Smooth muscle cell (in vitro differentiated cells): ENCODE results near the gene NQO2. TPM values are rescaled to one million over a fixed set of nuclear protein-coding genes. Genes with fewer than 3 reads are reported as not detected.
A peak's percentile ranks its signal among the peaks of the same experiment; 100 is the strongest.

Experiments
- DNase-seq: peaks from one replicate; lab custom pipeline; 2025; ENCODE audit not compliant: unreplicated experiment; lab: John Stamatoyannopoulos, UW
- H2AFZ ChIP-seq: fragments of 200-600 bp; sonication (generic); 2 replicates; pipeline ENCODE4 v1.6.0; 2016; ENCODE audit warnings: antibody characterized with exemption, low read depth, mild to moderate bottlenecking
- H3F3A ChIP-seq: fragments of 200-600 bp; sonication (generic); 2 replicates; pipeline ENCODE4 v1.6.0; 2017; ENCODE audit warnings: antibody characterized with exemption, low read depth
- H3K27ac ChIP-seq: fragments of 200-600 bp; sonication (generic); 2 replicates; pipeline ENCODE4 v1.5.1; 2016; ENCODE audit warnings: low read depth, mild to moderate bottlenecking
- H3K27me3 ChIP-seq: fragments of 200-600 bp; sonication (generic); 2 replicates; pipeline ENCODE4 v1.6.1; 2016; ENCODE audit warnings: low read depth, mild to moderate bottlenecking
- H3K36me3 ChIP-seq: fragments of 200-600 bp; sonication (generic); 2 replicates; pipeline ENCODE4 v1.5.1; 2016; ENCODE audit warnings: low read depth
- H3K4me1 ChIP-seq: fragments of 200-600 bp; sonication (generic); 2 replicates; pipeline ENCODE4 v1.5.1; 2016; ENCODE audit warnings: low read depth
- H3K4me2 ChIP-seq: fragments of 200-600 bp; sonication (generic); 2 replicates; pipeline ENCODE4 v1.6.0; 2016; ENCODE audit warnings: mild to moderate bottlenecking
- H3K4me3 ChIP-seq: fragments of 200-600 bp; sonication (generic); 2 replicates; pipeline ENCODE4 v1.5.1; 2016; ENCODE audit warnings: mild to moderate bottlenecking
- H3K79me2 ChIP-seq: fragments of 200-600 bp; sonication (generic); 2 replicates; pipeline ENCODE4 v1.6.0; 2016; ENCODE audit warnings: low read depth, mild to moderate bottlenecking
- H3K9ac ChIP-seq: fragments of 200-600 bp; sonication (generic); 2 replicates; pipeline ENCODE4 v1.6.0; 2016; ENCODE audit warnings: low read depth
- H3K9me3 ChIP-seq: fragments of 200-600 bp; sonication (generic); replicated peaks from 2 replicates; pipeline ENCODE4 v1.5.1; 2016; ENCODE audit warnings: low read depth
- H4K20me1 ChIP-seq: fragments of 200-600 bp; sonication (generic); 2 replicates; pipeline ENCODE4 v1.6.0; 2016; ENCODE audit warnings: low read depth
- CTCF ChIP-seq: fragments of 200-600 bp; sonication (generic); IDR thresholded peaks from 2 replicates; pipeline ENCODE4 v1.5.1; 2017; ENCODE audit warnings: borderline replicate concordance, mild to moderate bottlenecking, antibody characterized with exemption; ENCODE audit not compliant: insufficient read depth, poor library complexity, severe bottlenecking
- WGBS: methylation state at CpG from one replicate; pipeline ENCODE4 v1.1.7; 2016; ENCODE audit warnings: low lambda C conversion rate; 5-methylcytosine and 5-hydroxymethylcytosine counted together
- polyA plus RNA-seq: library from polyadenylated mRNA; unstranded; fragments of >200 nt; fragmentation: Nextera tagmentation; extraction: Ambion mirVana; gene quantifications from 2 replicates; pipeline ENCODE4 v1.2.1, GENCODE V29; 2016
- total RNA-seq: library from RNA; depleted of rRNA; stranded (reverse); fragments of >200 nt; gene quantifications from 2 replicates; pipeline ENCODE4 v1.2.3, GENCODE V29; 2014

NQO2 gene
- total and polyA plus RNA-seq, 2 experiments from 2014 or later: 12.9 to 49.0 TPM

DNA sequence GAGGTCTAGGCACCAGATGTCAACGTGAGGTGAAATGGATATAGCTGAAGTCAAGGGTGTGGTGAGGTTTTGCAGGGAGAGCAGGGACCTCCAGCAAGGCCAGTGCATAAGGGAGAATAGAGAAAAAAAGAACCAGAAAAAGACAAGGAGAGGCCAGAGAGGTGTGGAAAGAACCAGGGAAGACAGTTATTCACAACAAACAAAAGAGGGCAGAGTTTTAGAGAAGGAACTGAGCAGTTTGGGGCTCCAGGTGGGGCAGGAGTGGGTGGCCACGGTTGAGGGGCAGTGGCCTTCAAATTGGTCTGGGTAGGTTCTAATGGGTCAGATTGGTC is 11.6 kb upstream of the NQO2 start:
- no peaks in the 10 kb centered on the region for H3K27me3 ChIP-seq
- H3K36me3 ChIP-seq: no peaks in the 10 kb centered on the region
- no peak overlapping the region for H3K9ac ChIP-seq
- WGBS: 34% methylated on average over 2 of the region's 2 CpGs
- H3K4me2 ChIP-seq: peak overlapping the region; percentile 93
- no peak for TF ChIP-seq CTCF
- H3F3A ChIP-seq: peaks cover 26% of the 10 kb centered on the region
- peak overlapping the region; percentile 56 for H3K4me3 ChIP-seq
- H3K27ac ChIP-seq: peak overlapping the region; percentile 99
- no peaks in the 10 kb centered on the region for H3K9me3 ChIP-seq
- peak overlapping the region; percentile 64 for H2AFZ ChIP-seq
- H4K20me1 ChIP-seq: no peaks in the 10 kb centered on the region
- DNase-seq: no peak
- H3K79me2 ChIP-seq: no peaks in the 10 kb centered on the region
- peaks cover 19% of the 10 kb centered on the region for H3K4me1 ChIP-seq

- peaks cover 19% of the 10 kb centered on the region for H3K4me1 ChIP-seq
- TF ChIP-seq CTCF: peak; percentile 85
- no peaks in the 10 kb centered on the region for H3K36me3 ChIP-seq
- H3K79me2 ChIP-seq: no peaks in the 10 kb centered on the region
- no peaks in the 10 kb centered on the region for H3K27me3 ChIP-seq
- peak overlapping the region; percentile 93 for H3K4me2 ChIP-seq
- peak overlapping the region; percentile 99 for H3K27ac ChIP-seq
- DNase-seq: peak; percentile 92
- peak overlapping the region; percentile 94 for H3K9ac ChIP-seq
- no peaks in the 10 kb centered on the region for H4K20me1 ChIP-seq
- no peaks in the 10 kb centered on the region for H3K9me3 ChIP-seq
- peak overlapping the region; percentile 56 for H3K4me3 ChIP-seq
- 1% methylated on average over 41 of the region's 64 CpGs for WGBS
- H2AFZ ChIP-seq: peak overlapping the region; percentile 64
- H3F3A ChIP-seq: peaks cover 26% of the 10 kb centered on the region
Observed at GRCh38 chr6:2988426-2989331, 11.0 kb upstream of the NQO2 start.

DNA sequence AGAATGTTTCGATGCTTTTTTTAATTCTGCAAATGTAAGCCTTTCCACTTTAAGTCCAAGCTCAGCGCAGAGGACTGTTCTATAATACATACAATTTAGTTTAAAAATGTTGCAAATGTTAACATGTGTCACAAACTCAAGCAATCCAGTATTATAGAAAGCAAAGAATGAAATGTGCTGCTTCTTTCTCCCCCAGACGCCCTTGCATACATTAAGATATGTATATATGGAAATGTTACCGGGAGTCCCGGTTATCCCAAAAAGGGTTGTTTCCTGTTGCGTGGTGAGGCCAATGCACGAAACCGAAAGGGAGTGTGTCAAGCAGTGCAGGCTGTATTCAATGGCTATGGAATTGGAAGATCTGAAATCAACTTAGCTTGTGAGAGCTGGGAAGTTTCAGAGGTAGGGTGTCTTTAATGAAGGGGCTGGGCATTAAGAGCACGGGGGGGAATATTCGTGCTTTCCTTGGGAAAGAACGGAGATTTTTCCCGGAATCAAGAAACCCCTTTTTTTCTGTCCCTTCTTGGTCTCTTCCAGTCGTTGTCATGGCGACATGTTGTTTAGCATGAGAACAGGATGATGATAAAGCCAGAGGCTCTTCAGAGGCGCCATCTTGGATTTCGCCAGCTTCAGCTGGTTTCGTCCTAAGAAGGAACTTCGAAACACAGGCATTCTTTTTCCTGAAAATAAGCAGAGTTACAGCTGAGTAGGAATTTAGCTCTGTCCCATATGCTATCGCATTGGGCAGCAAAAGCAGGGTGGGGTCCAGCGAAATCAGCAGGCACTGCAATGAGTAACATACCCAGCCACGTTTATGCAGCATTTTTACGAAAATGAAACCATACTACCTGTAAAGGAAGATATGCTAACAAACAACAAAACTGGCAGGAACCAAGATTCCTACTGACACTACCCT is 10.1 kb upstream of the NQO2 start:
- no peaks in the 10 kb centered on the region for H4K20me1 ChIP-seq
- H3K9me3 ChIP-seq: no peaks in the 10 kb centered on the region
- H3K27ac ChIP-seq: peak overlapping the region; percentile 99
- no peaks in the 10 kb centered on the region for H3K79me2 ChIP-seq
- H3F3A ChIP-seq: peaks cover 26% of the 10 kb centered on the region
- no peaks in the 10 kb centered on the region for H3K27me3 ChIP-seq
- DNase-seq: peak; percentile 80
- H3K4me1 ChIP-seq: peaks cover 19% of the 10 kb centered on the region
- TF ChIP-seq CTCF: no peak
- peak overlapping the region; percentile 53 for H2AFZ ChIP-seq
- H3K9ac ChIP-seq: peak overlapping the region; percentile 94
- peak overlapping the region; percentile 56 for H3K4me3 ChIP-seq
- WGBS: 2% methylated on average over 22 of the region's 22 CpGs
- H3K36me3 ChIP-seq: no peaks in the 10 kb centered on the region
- peak overlapping the region; percentile 93 for H3K4me2 ChIP-seq
